Neuron (in vitro differentiated cells): ENCODE measurements around the gene TM9SF2.
"Not testable (repeated sequence)": the region's sequence is repeated elsewhere in the genome, so short reads cannot be mapped to it uniquely, and the experiment has no call there.

Experiments
- H2AFZ ChIP-seq: one replicate; pipeline ENCODE4 v1.6.1; 2013; ENCODE audit warnings: low read depth, mild to moderate bottlenecking, inconsistent platforms, low read length, moderate library complexity
- H3K27me3 ChIP-seq: one replicate; pipeline ENCODE4 v1.6.1; 2013; ENCODE audit warnings: low read length; ENCODE audit not compliant: insufficient read depth
- H3K36me3 ChIP-seq: one replicate; pipeline ENCODE4 v1.6.1; 2013; ENCODE audit warnings: low read length; ENCODE audit not compliant: insufficient read depth
- H3K4me1 ChIP-seq: one replicate; pipeline ENCODE4 v1.6.1; 2013; ENCODE audit warnings: low read length; ENCODE audit not compliant: insufficient read depth
- H3K4me3 ChIP-seq: 2 replicates; pipeline ENCODE4 v1.5.1; 2013; ENCODE audit warnings: mild to moderate bottlenecking, low read length, moderate library complexity
- H3K9me3 ChIP-seq: one replicate; pipeline ENCODE4 v1.6.1; 2013; ENCODE audit warnings: low read length

TM9SF2 gene

GRCh38 chr13:99558570-99559180 is 57.4 kb downstream of the TM9SF2 start:
- H3K4me3 ChIP-seq, result no peak overlapping the region
- H2AFZ ChIP-seq, result no peak overlapping the region
- peaks cover 2% of the 10 kb centered on the region for H3K9me3 ChIP-seq
- no peaks in the 10 kb centered on the region for H3K4me1 ChIP-seq
- H3K36me3 ChIP-seq, result peaks cover 63% of the 10 kb centered on the region
- H3K27me3 ChIP-seq, result no peaks in the 10 kb centered on the region

- no peak overlapping the region for H2AFZ ChIP-seq
- no peaks in the 10 kb centered on the region for H3K4me1 ChIP-seq
- no peak overlapping the region for H3K4me3 ChIP-seq
- no peaks in the 10 kb centered on the region for H3K27me3 ChIP-seq
- peaks cover 58% of the 10 kb centered on the region for H3K36me3 ChIP-seq
- H3K9me3 ChIP-seq, result peaks cover 2% of the 10 kb centered on the region
Observed at GRCh38 chr13:99559560-99559959, 58.3 kb downstream of the TM9SF2 start.

GRCh38 chr13:99563404-99563803 is 62.1 kb downstream of the TM9SF2 start:
- Histone ChIP-seq H3K9me3 (peaks cover 2% of the 10 kb centered on the region), H3K4me3 (no peak overlapping the region), H3K27me3 (no peaks in the 10 kb centered on the region), H3K36me3 (peaks cover 34% of the 10 kb centered on the region), H2AFZ (no peak overlapping the region), H3K4me1 (no peaks in the 10 kb centered on the region)

GRCh38 chr13:99564386-99564785 is 63.1 kb downstream of the TM9SF2 start:
- H3K4me3 ChIP-seq, result no peak overlapping the region
- peaks cover 34% of the 10 kb centered on the region for H3K36me3 ChIP-seq
- H3K27me3 ChIP-seq, result no peaks in the 10 kb centered on the region
- H3K9me3 ChIP-seq, result peaks cover 4% of the 10 kb centered on the region
- H2AFZ ChIP-seq, result no peak overlapping the region
- no peaks in the 10 kb centered on the region for H3K4me1 ChIP-seq

- H3K4me3 ChIP-seq, result no peak overlapping the region
Observed at GRCh38 chr13:99565478-99566124, 64.3 kb downstream of the TM9SF2 start.

GRCh38 chr13:99566125-99567083 is 65.1 kb downstream of the TM9SF2 start:
- Histone ChIP-seq H3K4me1 (no peaks in the 10 kb centered on the region), H2AFZ (no peak overlapping the region), H3K9me3 (peaks cover 4% of the 10 kb centered on the region), H3K27me3 (no peaks in the 10 kb centered on the region), H3K36me3 (peaks cover 19% of the 10 kb centered on the region), H3K4me3 (no peak overlapping the region)

More at GRCh38 chr13:99565478-99566124, 64.3 kb downstream of the TM9SF2 start:
- no peaks in the 10 kb centered on the region for H3K4me1 ChIP-seq
- H3K36me3 ChIP-seq, result peaks cover 24% of the 10 kb centered on the region
- H2AFZ ChIP-seq, result no peak overlapping the region
- no peaks in the 10 kb centered on the region for H3K27me3 ChIP-seq
- peaks cover 4% of the 10 kb centered on the region for H3K9me3 ChIP-seq

GRCh38 chr13:99568901-99569300 is 67.6 kb downstream of the TM9SF2 start:
- not testable (repeated sequence) for H3K36me3 ChIP-seq, H3K9me3 ChIP-seq, H2AFZ ChIP-seq, H3K4me3 ChIP-seq, H3K4me1 ChIP-seq, H3K27me3 ChIP-seq

GRCh38 chr13:99572131-99572530 is 70.9 kb downstream of the TM9SF2 start:
- peaks cover 4% of the 10 kb centered on the region for H3K9me3 ChIP-seq
- H3K36me3 ChIP-seq, result no peaks in the 10 kb centered on the region
- H3K27me3 ChIP-seq, result no peaks in the 10 kb centered on the region
- H3K4me1 ChIP-seq, result peaks cover 7% of the 10 kb centered on the region
- no peak overlapping the region for H2AFZ ChIP-seq
- no peak overlapping the region for H3K4me3 ChIP-seq

GRCh38 chr13:99572921-99573320 is 71.6 kb downstream of the TM9SF2 start:
- Histone ChIP-seq H3K4me1 (peaks cover 7% of the 10 kb centered on the region), H3K27me3 (no peaks in the 10 kb centered on the region), H2AFZ (no peak overlapping the region), H3K36me3 (no peaks in the 10 kb centered on the region), H3K4me3 (no peak overlapping the region), H3K9me3 (peaks cover 3% of the 10 kb centered on the region)

GRCh38 chr13:99575376-99576120 is 74.3 kb downstream of the TM9SF2 start:
- Histone ChIP-seq H3K27me3 (no peaks in the 10 kb centered on the region), H3K36me3 (no peaks in the 10 kb centered on the region), H3K4me1 (peaks cover 14% of the 10 kb centered on the region), H3K4me3 (no peak overlapping the region), H3K9me3 (no peaks in the 10 kb centered on the region), H2AFZ (no peak overlapping the region)

GRCh38 chr13:99577934-99578917 is 77.0 kb downstream of the TM9SF2 start:
- Histone ChIP-seq H3K9me3 (no peaks in the 10 kb centered on the region), H3K4me3 (no peak overlapping the region), H3K36me3 (no peaks in the 10 kb centered on the region), H3K4me1 (peaks cover 8% of the 10 kb centered on the region), H3K27me3 (no peaks in the 10 kb centered on the region), H2AFZ (no peak overlapping the region)
